Measurements from ENCODE around the gene ETNK2.
"Not testable (repeated sequence)": the region's sequence is repeated elsewhere in the genome, so short reads cannot be mapped to it uniquely, and the experiment has no call there.

ETNK2 gene

GRCh38 chr1:204098683-204099082 lies 53.2 kb downstream of the ETNK2 start:
- no peak for DNase-seq (ENCODE audit: low read depth)

GRCh38 chr1:204096931-204097330 lies 54.9 kb downstream of the ETNK2 start:
- DNase-seq (ENCODE audit: low read depth) = no peak

GRCh38 chr1:204094856-204095634 lies 56.8 kb downstream of the ETNK2 start:
- DNase-seq (ENCODE audit: low read depth) = no peak

GRCh38 chr1:204094313-204094729 lies 57.5 kb downstream of the ETNK2 start:
- no peak for DNase-seq (ENCODE audit: low read depth)

GRCh38 chr1:204093781-204094180 lies 58.1 kb downstream of the ETNK2 start:
- DNase-seq (ENCODE audit: low read depth) = no peak

- DNase-seq (ENCODE audit: low read depth) = no peak
Measured at GRCh38 chr1:204093421-204093717, 58.5 kb downstream of the ETNK2 start.

GRCh38 chr1:204092632-204093420 lies 59.0 kb downstream of the ETNK2 start:
- no peak for DNase-seq (ENCODE audit: low read depth)

GRCh38 chr1:204091787-204092312 lies 60.0 kb downstream of the ETNK2 start:
- DNase-seq (ENCODE audit: low read depth) = no peak

- no peak for DNase-seq (ENCODE audit: low read depth)
Measured at GRCh38 chr1:204091066-204091465, 60.8 kb downstream of the ETNK2 start.

GRCh38 chr1:204090132-204090531 lies 61.7 kb downstream of the ETNK2 start:
- DNase-seq (ENCODE audit: low read depth) = not testable (repeated sequence)

- no peak for DNase-seq (ENCODE audit: low read depth)
Measured at GRCh38 chr1:204089044-204089751, 62.6 kb downstream of the ETNK2 start.

- DNase-seq (ENCODE audit: low read depth) = no peak
Measured at GRCh38 chr1:204088596-204088995, 63.2 kb downstream of the ETNK2 start.

GRCh38 chr1:204087893-204088528 lies 63.8 kb downstream of the ETNK2 start:
- no peak for DNase-seq (ENCODE audit: low read depth)

GRCh38 chr1:204087181-204087892 lies 64.5 kb downstream of the ETNK2 start:
- DNase-seq (ENCODE audit: low read depth) = no peak

- no peak for DNase-seq (ENCODE audit: low read depth)
Measured at GRCh38 chr1:204085876-204086275, 66.0 kb downstream of the ETNK2 start.

GRCh38 chr1:204084247-204084772 lies 67.5 kb downstream of the ETNK2 start:
- no peak for DNase-seq (ENCODE audit: low read depth)

GRCh38 chr1:204083491-204083890 lies 68.4 kb downstream of the ETNK2 start:
- DNase-seq (ENCODE audit: low read depth) = no peak

GRCh38 chr1:204081791-204082513 lies 69.9 kb downstream of the ETNK2 start:
- DNase-seq (ENCODE audit: low read depth) = no peak

- DNase-seq (ENCODE audit: low read depth) = no peak
Measured at GRCh38 chr1:204081164-204081790, 70.6 kb downstream of the ETNK2 start.
